ENCODE data around the gene DGCR2.

- TF ChIP-seq CTCF (IDR thresholded peaks at IDR 0.05), result no peak
- no peak for TF ChIP-seq POLR2A (IDR thresholded peaks at IDR 0.05)
These were observed 29.5 kb downstream of the DGCR2 start for GRCh38 chr22:19092725-19093124.
